ENCODE measurements around the gene PBX1.

PBX1 gene

DNA sequence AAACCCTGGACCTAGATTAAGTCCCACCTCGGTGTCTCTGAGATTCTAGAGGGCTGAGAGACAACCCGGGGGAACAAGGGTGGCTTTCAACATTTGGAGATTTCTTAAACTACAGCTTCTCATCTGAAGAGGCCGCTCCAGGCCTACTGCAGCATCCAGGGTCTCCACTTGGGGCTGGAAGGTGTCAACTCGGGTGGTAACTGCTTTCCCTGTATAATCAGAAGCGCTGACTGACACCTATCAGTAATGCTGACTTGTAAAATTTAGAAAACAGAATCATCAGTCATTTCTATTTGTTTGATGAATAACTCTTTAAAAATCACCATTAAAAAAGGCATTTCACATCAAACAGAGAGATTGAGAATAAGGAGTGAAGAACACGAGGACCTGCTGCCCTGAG, 226.0 kb downstream of the PBX1 start:
- POLR2A ChIA-PET = no interaction called here
- no peaks in the 10 kb centered on the region for H3K36me3 ChIP-seq (ENCODE audit: control insufficient read depth in 2 of 2, insufficient read depth in 1 of 2, low read length in 2 of 2)
- H3K4me1 ChIP-seq (ENCODE audit: control insufficient read depth, insufficient read depth, low read length) = peaks cover 11% of the 10 kb centered on the region
- CTCF ChIA-PET = interaction anchor here (0.6 to 1.4 kb wide), 4 partner anchors 79 to 333 kb away, joined by 3 to 4 read pairs (median 3); no protein-coding TSS in a partner anchor
- no peak for TF ChIP-seq ZNF214 (tag by site-specific recombination; IDR thresholded peaks at IDR 0.05; ENCODE audit: borderline replicate concordance)
- no peak for TF ChIP-seq ZNF571 (tag by site-specific recombination; IDR thresholded peaks at IDR 0.05)
- TF ChIP-seq ZNF529 (tag by site-specific recombination; IDR thresholded peaks at IDR 0.05; ENCODE audit: insufficient replicate concordance) = no peak
- no peak for TF ChIP-seq ZNF311 (tag by site-specific recombination; IDR thresholded peaks at IDR 0.05; ENCODE audit: borderline replicate concordance)
- no peak for TF ChIP-seq ZNF24 (tag by site-specific recombination; IDR thresholded peaks at IDR 0.05)
- TF ChIP-seq ZNF302 (tag by site-specific recombination; IDR thresholded peaks at IDR 0.05; ENCODE audit: low read depth) = no peak
- no peak for TF ChIP-seq ZNF664 (tag by site-specific recombination; IDR thresholded peaks at IDR 0.05)
- TF ChIP-seq, protein P1, sequence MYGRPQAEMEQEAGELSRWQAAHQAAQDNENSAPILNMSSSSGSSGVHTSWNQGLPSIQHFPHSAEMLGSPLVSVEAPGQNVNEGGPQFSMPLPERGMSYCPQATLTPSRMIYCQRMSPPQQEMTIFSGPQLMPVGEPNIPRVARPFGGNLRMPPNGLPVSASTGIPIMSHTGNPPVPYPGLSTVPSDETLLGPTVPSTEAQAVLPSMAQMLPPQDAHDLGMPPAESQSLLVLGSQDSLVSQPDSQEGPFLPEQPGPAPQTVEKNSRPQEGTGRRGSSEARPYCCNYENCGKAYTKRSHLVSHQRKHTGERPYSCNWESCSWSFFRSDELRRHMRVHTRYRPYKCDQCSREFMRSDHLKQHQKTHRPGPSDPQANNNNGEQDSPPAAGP (tag by site-specific recombination; IDR thresholded peaks at IDR 0.05) = no peak
- TF ChIP-seq ZNF658 (tag by site-specific recombination; IDR thresholded peaks at IDR 0.05) = no peak
- TF ChIP-seq ZNF76 (tag by site-specific recombination; IDR thresholded peaks at IDR 0.05; ENCODE audit: borderline replicate concordance, low read depth) = no peak
- TF ChIP-seq ZNF510 (tag by site-specific recombination; IDR thresholded peaks at IDR 0.05; ENCODE audit: insufficient replicate concordance) = no peak
- TF ChIP-seq ZNF501 (tag by site-specific recombination; IDR thresholded peaks at IDR 0.05) = no peak
- TF ChIP-seq SP2 (tag by site-specific recombination; IDR thresholded peaks at IDR 0.05) = no peak
- TF ChIP-seq, protein P2, sequence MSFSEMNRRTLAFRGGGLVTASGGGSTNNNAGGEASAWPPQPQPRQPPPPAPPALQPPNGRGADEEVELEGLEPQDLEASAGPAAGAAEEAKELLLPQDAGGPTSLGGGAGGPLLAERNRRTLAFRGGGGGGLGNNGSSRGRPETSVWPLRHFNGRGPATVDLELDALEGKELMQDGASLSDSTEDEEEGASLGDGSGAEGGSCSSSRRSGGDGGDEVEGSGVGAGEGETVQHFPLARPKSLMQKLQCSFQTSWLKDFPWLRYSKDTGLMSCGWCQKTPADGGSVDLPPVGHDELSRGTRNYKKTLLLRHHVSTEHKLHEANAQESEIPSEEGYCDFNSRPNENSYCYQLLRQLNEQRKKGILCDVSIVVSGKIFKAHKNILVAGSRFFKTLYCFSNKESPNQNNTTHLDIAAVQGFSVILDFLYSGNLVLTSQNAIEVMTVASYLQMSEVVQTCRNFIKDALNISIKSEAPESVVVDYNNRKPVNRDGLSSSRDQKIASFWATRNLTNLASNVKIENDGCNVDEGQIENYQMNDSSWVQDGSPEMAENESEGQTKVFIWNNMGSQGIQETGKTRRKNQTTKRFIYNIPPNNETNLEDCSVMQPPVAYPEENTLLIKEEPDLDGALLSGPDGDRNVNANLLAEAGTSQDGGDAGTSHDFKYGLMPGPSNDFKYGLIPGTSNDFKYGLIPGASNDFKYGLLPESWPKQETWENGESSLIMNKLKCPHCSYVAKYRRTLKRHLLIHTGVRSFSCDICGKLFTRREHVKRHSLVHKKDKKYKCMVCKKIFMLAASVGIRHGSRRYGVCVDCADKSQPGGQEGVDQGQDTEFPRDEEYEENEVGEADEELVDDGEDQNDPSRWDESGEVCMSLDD (tag by site-specific recombination; IDR thresholded peaks at IDR 0.05) = no peak
- H3K27ac ChIP-seq (ENCODE audit: extremely low read depth, low read depth, low read length) = no peak overlapping the region
- no peak overlapping the region for H3K4me3 ChIP-seq (ENCODE audit: low read depth, low read length)
- H3K9me3 ChIP-seq (ENCODE audit: control insufficient read depth, insufficient read depth, low read depth, low read length) = no peaks in the 10 kb centered on the region

DNA sequence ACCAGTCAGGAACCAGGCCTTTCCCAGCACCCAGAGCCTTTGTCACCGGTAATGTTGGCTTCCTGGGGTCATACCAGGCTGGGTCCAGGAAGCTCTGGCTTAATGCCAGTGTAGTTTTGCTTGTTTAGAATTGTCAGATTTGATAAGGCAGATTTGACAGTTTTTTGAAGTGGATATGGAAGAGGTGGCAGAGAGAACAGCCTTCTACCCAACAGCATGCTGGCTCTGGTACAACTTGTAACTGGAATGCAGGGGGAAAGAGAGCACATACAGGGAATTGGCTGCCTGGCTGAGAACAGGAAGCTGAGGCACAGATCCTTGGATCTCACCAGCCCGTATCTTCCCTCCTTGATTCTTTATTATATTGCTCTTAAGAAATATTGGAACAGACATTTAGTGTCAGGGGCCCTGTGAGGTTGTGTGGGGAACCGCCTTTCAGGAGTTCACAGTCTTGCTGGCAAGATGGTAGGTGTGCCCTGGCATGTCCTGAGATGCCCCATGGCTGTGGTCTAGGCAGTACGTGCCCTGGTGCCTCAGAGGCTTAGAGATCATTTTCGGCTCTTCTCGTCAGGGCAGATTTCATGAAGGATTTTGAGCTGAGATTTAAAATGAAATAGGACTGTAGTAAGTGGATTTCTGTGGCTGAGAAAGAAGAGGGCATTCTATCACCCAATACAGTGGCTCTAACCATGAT, 227.0 kb downstream of the PBX1 start:
- no peaks in the 10 kb centered on the region for H3K9me3 ChIP-seq (ENCODE audit: control insufficient read depth, insufficient read depth, low read depth, low read length)
- H3K4me1 ChIP-seq (ENCODE audit: control insufficient read depth, insufficient read depth, low read length) = peaks cover 9% of the 10 kb centered on the region
- CTCF ChIA-PET = interaction anchor here (0.7 to 2.5 kb wide), 10 partner anchors 9 to 512 kb away, joined by 3 to 15 read pairs (median 6); partner anchors contain the start of gene PBX1
- no peak overlapping the region for H3K27ac ChIP-seq (ENCODE audit: extremely low read depth, low read depth, low read length)
- H3K36me3 ChIP-seq (ENCODE audit: control insufficient read depth in 2 of 2, insufficient read depth in 1 of 2, low read length in 2 of 2) = no peaks in the 10 kb centered on the region
- no peak overlapping the region for H3K4me3 ChIP-seq (ENCODE audit: low read depth, low read length)
- POLR2A ChIA-PET = interaction anchor here (0.6 kb wide), 1 partner anchor 163 kb away, joined by 4 read pairs; no protein-coding TSS in a partner anchor
- TF ChIP-seq ZNF629 (tag by site-specific recombination; IDR thresholded peaks at IDR 0.05) (no peak), GLI4 (tag by site-specific recombination; IDR thresholded peaks at IDR 0.05) (no peak), IKZF3 (tag by site-specific recombination; IDR thresholded peaks at IDR 0.05) (0 out of 2 replicates have a peak, but pooled peaks have one; percentile 9), ZNF121 (tag by site-specific recombination; IDR thresholded peaks at IDR 0.05) (no peak), ZNF341 (tag by site-specific recombination; IDR thresholded peaks at IDR 0.05; ENCODE audit: low read depth) (peak; percentile 50), ZEB2 (tag by site-specific recombination; IDR thresholded peaks at IDR 0.05) (no peak)
- TF ChIP-seq, protein P3, sequence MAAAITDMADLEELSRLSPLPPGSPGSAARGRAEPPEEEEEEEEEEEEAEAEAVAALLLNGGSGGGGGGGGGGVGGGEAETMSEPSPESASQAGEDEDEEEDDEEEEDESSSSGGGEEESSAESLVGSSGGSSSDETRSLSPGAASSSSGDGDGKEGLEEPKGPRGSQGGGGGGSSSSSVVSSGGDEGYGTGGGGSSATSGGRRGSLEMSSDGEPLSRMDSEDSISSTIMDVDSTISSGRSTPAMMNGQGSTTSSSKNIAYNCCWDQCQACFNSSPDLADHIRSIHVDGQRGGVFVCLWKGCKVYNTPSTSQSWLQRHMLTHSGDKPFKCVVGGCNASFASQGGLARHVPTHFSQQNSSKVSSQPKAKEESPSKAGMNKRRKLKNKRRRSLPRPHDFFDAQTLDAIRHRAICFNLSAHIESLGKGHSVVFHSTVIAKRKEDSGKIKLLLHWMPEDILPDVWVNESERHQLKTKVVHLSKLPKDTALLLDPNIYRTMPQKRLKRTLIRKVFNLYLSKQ (tag by site-specific recombination; IDR thresholded peaks at IDR 0.05; ENCODE audit: borderline replicate concordance) = no peak
- TF ChIP-seq, protein P1 (tag by site-specific recombination; IDR thresholded peaks at IDR 0.05) = no peak
- TF ChIP-seq, protein P4, sequence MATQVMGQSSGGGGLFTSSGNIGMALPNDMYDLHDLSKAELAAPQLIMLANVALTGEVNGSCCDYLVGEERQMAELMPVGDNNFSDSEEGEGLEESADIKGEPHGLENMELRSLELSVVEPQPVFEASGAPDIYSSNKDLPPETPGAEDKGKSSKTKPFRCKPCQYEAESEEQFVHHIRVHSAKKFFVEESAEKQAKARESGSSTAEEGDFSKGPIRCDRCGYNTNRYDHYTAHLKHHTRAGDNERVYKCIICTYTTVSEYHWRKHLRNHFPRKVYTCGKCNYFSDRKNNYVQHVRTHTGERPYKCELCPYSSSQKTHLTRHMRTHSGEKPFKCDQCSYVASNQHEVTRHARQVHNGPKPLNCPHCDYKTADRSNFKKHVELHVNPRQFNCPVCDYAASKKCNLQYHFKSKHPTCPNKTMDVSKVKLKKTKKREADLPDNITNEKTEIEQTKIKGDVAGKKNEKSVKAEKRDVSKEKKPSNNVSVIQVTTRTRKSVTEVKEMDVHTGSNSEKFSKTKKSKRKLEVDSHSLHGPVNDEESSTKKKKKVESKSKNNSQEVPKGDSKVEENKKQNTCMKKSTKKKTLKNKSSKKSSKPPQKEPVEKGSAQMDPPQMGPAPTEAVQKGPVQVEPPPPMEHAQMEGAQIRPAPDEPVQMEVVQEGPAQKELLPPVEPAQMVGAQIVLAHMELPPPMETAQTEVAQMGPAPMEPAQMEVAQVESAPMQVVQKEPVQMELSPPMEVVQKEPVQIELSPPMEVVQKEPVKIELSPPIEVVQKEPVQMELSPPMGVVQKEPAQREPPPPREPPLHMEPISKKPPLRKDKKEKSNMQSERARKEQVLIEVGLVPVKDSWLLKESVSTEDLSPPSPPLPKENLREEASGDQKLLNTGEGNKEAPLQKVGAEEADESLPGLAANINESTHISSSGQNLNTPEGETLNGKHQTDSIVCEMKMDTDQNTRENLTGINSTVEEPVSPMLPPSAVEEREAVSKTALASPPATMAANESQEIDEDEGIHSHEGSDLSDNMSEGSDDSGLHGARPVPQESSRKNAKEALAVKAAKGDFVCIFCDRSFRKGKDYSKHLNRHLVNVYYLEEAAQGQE (tag by site-specific recombination; IDR thresholded peaks at IDR 0.05) = no peak
- TF ChIP-seq, protein P5, sequence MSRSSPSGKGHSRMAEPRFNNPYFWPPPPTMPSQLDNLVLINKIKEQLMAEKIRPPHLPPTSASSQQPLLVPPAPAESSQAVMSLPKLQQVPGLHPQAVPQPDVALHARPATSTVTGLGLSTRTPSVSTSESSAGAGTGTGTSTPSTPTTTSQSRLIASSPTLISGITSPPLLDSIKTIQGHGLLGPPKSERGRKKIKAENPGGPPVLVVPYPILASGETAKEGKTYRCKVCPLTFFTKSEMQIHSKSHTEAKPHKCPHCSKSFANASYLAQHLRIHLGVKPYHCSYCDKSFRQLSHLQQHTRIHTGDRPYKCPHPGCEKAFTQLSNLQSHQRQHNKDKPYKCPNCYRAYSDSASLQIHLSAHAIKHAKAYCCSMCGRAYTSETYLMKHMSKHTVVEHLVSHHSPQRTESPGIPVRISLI (tag by site-specific recombination; IDR thresholded peaks at IDR 0.05) = no peak
